Measurements from ENCODE around the gene BCL2. TPM values are rescaled to one million over a fixed set of nuclear protein-coding genes. Genes with fewer than 3 reads are reported as not detected.
A peak's percentile ranks its signal among the peaks of the same experiment; 100 is the strongest.

BCL2 gene
- total and polyA plus RNA-seq, 7 donors, result 1.1 to 27.0 (median 8.9) TPM

DNA sequence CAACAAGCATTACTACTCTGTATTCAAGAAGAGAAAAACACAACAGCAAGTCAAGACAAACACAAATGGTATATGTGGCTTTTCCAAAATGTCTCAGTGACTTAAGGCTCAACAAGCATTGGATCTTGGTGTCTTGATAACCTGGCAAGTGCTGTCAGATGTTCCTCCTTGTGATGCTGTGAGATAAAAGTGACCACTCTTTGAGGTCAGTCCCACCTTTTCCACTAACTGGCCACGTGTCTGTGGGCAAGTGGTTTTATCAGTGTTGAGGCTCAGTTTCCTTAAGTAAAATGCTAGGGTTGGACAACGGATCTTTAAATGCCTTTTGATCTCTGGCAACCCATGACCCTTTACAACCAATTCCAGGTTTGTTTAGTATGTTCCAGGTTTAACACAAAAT lies 98.7 kb downstream of the BCL2 start:
- Histone ChIP-seq H3K27me3 (ENCODE audit: insufficient read depth in 3 of 3, low read length in 2 of 3) (no peaks in the 10 kb centered on the region), H3K9me3 (no peaks in the 10 kb centered on the region), H3K36me3 (ENCODE audit: insufficient read depth in 1 of 2, low read depth in 1 of 2) (no peaks in the 10 kb centered on the region), H3K27ac (no peak overlapping the region), H3K4me1 (peaks cover 10% of the 10 kb centered on the region), H3K4me3 (no peak overlapping the region)
- WGBS, 3 donors, result 45 to 48% (median 47%) methylated on average over 2 of the region's 2 CpGs
- DNase-seq (no peak), ATAC-seq (no peak)
- TF ChIP-seq, protein P1, sequence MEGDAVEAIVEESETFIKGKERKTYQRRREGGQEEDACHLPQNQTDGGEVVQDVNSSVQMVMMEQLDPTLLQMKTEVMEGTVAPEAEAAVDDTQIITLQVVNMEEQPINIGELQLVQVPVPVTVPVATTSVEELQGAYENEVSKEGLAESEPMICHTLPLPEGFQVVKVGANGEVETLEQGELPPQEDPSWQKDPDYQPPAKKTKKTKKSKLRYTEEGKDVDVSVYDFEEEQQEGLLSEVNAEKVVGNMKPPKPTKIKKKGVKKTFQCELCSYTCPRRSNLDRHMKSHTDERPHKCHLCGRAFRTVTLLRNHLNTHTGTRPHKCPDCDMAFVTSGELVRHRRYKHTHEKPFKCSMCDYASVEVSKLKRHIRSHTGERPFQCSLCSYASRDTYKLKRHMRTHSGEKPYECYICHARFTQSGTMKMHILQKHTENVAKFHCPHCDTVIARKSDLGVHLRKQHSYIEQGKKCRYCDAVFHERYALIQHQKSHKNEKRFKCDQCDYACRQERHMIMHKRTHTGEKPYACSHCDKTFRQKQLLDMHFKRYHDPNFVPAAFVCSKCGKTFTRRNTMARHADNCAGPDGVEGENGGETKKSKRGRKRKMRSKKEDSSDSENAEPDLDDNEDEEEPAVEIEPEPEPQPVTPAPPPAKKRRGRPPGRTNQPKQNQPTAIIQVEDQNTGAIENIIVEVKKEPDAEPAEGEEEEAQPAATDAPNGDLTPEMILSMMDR (IDR thresholded peaks at IDR 0.05), result no peak
- intact Hi-C loops (cut with DNase I), result no loop called here

DNA sequence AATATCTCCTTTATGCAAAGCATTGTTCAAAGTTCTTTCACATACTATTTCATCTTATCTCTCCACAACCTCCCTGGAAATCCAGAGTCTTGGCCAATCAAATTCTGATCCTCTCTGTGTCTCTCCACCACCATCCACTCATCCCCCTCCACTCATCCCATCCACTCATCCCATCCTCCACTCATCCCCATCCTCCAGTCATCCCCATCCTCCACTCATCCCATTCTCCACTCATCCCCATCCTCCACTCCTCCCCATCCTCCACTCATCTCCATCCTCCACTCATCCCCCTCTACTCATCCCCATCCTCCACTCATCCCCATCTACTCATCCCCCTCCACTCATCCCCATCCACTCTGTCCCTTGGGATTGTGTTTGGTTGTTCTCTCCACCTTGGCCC lies 101.1 kb downstream of the BCL2 start:
- no peaks in the 10 kb centered on the region for H3K9me3 ChIP-seq
- TF ChIP-seq, protein P1 (IDR thresholded peaks at IDR 0.05), result no peak
- H3K36me3 ChIP-seq (ENCODE audit: insufficient read depth in 1 of 2, low read depth in 1 of 2), result no peaks in the 10 kb centered on the region
- intact Hi-C loops (cut with DNase I), result no loop called here
- H3K27me3 ChIP-seq (ENCODE audit: insufficient read depth in 3 of 3, low read length in 2 of 3), result no peaks in the 10 kb centered on the region
- no peak overlapping the region for H3K27ac ChIP-seq
- H3K4me3 ChIP-seq, result no peak overlapping the region
- DNase-seq (no peak), ATAC-seq (peak in 2 of 4 donors; percentile 17 to 44)
- no peaks in the 10 kb centered on the region for H3K4me1 ChIP-seq

DNA sequence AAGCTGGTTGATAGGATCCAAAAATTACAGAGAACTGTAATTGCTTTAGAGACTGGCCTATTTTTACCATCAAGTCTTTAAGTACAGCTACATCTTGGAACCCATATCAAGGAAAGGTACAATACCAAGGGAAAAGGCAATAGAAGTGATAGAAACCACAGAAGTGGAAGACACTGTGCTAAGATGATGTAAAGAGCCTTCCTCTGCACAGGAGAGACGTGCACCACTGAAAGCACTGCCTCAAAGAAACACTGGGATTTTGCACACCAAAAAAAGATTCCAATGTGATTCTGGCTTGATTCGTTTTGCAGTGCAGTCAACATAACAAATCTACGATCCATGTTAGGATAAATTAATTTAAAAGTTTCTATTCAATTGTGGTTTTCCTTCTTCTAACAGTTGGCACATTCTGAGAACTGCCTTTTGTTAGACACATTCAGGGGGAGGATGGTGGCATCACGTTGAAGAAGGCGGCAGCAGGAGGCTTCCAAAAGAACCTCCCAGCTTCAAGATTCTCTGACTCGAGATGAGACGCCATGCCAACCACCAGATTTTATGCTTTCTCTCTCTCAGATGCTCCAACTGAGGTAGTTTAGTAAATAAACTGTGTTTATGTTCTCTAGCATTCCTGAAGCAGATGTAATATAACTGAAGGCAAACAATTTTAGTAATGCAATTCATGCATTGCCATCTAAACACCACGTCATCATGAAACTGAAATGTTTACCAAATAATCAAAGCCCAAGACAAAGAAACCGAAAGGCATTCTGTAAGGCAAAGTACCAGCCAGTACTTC lies 102.9 kb downstream of the BCL2 start:
- TF ChIP-seq, protein P1 (IDR thresholded peaks at IDR 0.05), result no peak
- Histone ChIP-seq H3K9me3 (no peaks in the 10 kb centered on the region), H3K27ac (no peak overlapping the region), H3K4me1 (no peaks in the 10 kb centered on the region), H3K27me3 (ENCODE audit: insufficient read depth in 3 of 3, low read length in 2 of 3) (no peaks in the 10 kb centered on the region), H3K36me3 (ENCODE audit: insufficient read depth in 1 of 2, low read depth in 1 of 2) (no peaks in the 10 kb centered on the region), H3K4me3 (no peak overlapping the region)
- intact Hi-C loops (cut with DNase I), result no loop called here
- no peak for DNase-seq
- 58 to 78% (median 62%) methylated on average over 9 of the region's 9 CpGs for WGBS, 3 donors
- no peak for ATAC-seq

DNA sequence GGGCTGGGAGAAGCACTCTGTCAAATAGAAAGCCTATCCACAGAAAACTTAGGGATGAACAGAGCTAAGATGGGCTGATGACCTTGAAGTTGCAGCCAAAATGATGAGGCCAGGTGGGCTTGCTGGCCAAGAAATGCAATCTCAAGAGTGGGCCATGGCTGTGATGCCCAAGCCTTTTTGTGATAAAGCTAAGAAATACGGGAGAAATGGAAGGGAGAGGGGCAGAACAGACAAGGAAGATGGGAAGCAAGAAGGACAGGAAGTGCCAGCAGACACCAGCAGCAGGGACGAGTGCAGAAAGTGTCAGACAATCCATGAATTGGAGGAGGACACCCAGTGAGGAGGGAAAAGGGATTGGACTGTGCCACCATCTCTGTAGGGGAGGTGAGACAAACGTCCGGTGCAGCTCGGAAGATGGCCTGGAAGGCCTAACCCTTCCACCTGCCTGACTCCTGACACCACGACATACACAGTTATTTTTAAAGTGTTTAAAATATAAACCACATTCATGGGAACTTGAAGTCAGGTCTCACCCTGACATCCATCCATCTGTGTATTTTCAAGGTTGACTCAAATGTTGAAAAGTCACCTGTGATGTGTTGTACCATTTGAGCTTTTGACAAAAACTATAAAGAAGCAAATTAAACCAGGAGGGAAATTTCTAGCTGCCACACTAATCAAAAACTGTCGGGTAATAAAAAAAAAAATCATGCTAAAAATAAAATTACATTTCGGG lies 105.5 kb downstream of the BCL2 start:
- WGBS, 3 donors, result 55 to 81% (median 63%) methylated on average over 8 of the region's 8 CpGs
- H3K27me3 ChIP-seq (ENCODE audit: insufficient read depth in 3 of 3, low read length in 2 of 3), result no peaks in the 10 kb centered on the region
- H3K27ac ChIP-seq, result no peak overlapping the region
- no peaks in the 10 kb centered on the region for H3K36me3 ChIP-seq (ENCODE audit: insufficient read depth in 1 of 2, low read depth in 1 of 2)
- intact Hi-C loops (cut with DNase I), result no loop called here
- H3K4me3 ChIP-seq, result no peak overlapping the region
- DNase-seq, result no peak
- peak in 2 of 4 donors; percentile 43 to 50 for ATAC-seq
- TF ChIP-seq, protein P1 (IDR thresholded peaks at IDR 0.05), result no peak
- H3K9me3 ChIP-seq, result no peaks in the 10 kb centered on the region
- peaks cover 3% of the 10 kb centered on the region for H3K4me1 ChIP-seq
